Psoas muscle (tissue), 8 donors: Measurements from ENCODE around the gene SIPA1. TPM values are rescaled to one million over a fixed set of nuclear protein-coding genes. Genes with fewer than 3 reads are reported as not detected.
A peak's percentile ranks its signal among the peaks of the same experiment; 100 is the strongest.

Experiments
- ATAC-seq, 4 donors: fragments of 200-7000 bp; cut with Tn5 transposase; one replicate each; pipeline ENCODE4 v1.9.1; 2020; ENCODE audit warnings: moderate library complexity in 3 of 4, mild to moderate bottlenecking in 2 of 4
- DNase-seq, 2 donors: peaks; one replicate each; pipeline ENCODE4 v3.0.0-alpha.2; 2020
- H3K27ac ChIP-seq: fragments of 200-600 bp; one replicate; pipeline ENCODE4 v1.8.0; 2022
- H3K27me3 ChIP-seq, 3 donors: fragments of 200-600 bp in 1 of 3; one replicate each; pipeline versions ENCODE4 v1.6.1 to v1.8.0; 2013 to 2022; ENCODE audit warnings: low read length in 2 of 3, mild to moderate bottlenecking in 2 of 3, moderate library complexity in 1 of 3; ENCODE audit not compliant: insufficient read depth in 3 of 3
- H3K36me3 ChIP-seq, 2 donors: fragments of 200-600 bp in 1 of 2; one replicate each; pipeline versions ENCODE4 v1.6.1 to v1.8.0; 2013 to 2022; ENCODE audit warnings: low read depth in 1 of 2, mild to moderate bottlenecking in 1 of 2, moderate library complexity in 1 of 2; ENCODE audit not compliant: insufficient read depth in 1 of 2
- H3K4me1 ChIP-seq: fragments of 200-600 bp; one replicate; pipeline ENCODE4 v1.8.0; 2022
- H3K4me3 ChIP-seq: fragments of 200-600 bp; one replicate; pipeline ENCODE4 v1.8.0; 2022; ENCODE audit warnings: mild to moderate bottlenecking
- H3K9me3 ChIP-seq: fragments of 200-600 bp; one replicate; pipeline ENCODE4 v1.8.0; 2022
- WGBS, 3 donors: extraction: QIAGEN DNeasy Blood & Tissue Kit; methylation state at CpG; one replicate each; pipeline versions ENCODE4 v1.1.6 to v1.1.7; 2013; 5-methylcytosine and 5-hydroxymethylcytosine counted together
- intact Hi-C, 2 donors: fragments of 100-400 bp; cut with DNase I; formaldehyde crosslinking; loops; one replicate each; pipeline versions ENCODE4 v1.11.0 to v1.14.2; 2022
- polyA plus RNA-seq, 3 donors: library from polyadenylated mRNA; stranded (reverse); fragments of 200-250 nt; gene quantifications; one replicate each; pipeline ENCODE4 v1.2.3, GENCODE V29; 2013
- total RNA-seq, 4 donors: library from RNA; stranded (reverse); fragmentation: NEBNext Ultra II Directional in 2 of 4; extraction: Animal tissue kit (Norgen Biotek cat#: 25700) in 2 of 4; gene quantifications; one replicate each; pipeline versions ENCODE4 v1.2.1 to v1.2.4, GENCODE V29; 2021 to 2023
- TF ChIP-seq, protein P1 (sequence below): fragments of 200-600 bp; IDR thresholded peaks from one replicate; pipeline ENCODE4 v1.8.0; 2022; ENCODE audit warnings: antibody characterized with exemption
- donor health status: healthy with polysubstance abuse.
- donor health status: DM: no; HTN: no; CAD: no; lungs with moderate emphysema.
- donor health status: Bipolar disorder and iron deficiency.
- donor health status: healthy.
- donor health status: DM: yes; HTN: yes; CAD: no.
- donor health status: DM: no; HTN: no; CAD: no.
- donor health status: DM: no; HTN: no; CAD: no.
- donor health status: DM: yes; HTN: yes; CAD: no.

Gene SIPA1
- total and polyA plus RNA-seq, 7 donors = 7.9 to 17.4 (median 12.3) TPM

DNA sequence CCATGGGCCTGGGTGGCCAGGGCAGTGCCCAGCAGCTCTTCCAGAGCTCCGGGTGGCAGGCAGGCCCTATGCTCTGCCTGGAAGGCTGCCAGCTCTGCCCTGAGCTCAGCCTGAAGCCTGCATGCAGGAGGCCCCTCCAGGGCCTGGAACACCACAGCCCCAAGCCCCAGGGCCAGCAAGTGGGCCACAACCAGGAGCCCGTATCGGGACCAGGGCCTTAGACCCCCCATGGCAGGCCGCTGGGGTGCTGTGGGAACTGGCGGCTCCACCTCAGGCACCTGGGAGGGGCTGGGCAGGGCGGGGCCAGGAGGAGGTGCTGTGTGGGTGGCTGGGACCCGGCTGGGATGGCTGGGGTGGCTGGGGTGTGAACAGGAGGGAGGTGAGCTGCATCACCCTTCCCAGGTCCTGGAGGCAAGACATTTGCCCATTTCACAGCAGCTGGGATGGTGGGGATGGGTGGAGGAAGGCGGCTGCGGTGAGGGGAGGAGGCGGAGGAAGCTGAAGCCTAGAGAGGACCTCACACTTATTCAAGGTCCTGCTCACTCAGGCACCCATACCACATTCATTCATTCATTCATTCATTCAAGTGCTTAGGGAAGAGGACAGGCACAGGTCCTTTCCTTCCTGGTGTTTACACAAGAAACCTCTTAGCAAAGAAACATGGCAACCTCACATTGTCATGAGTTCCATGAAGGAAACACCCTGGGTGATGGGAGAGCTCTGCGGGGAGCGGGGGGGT is 42.2 kb upstream of the SIPA1 start, which contains the start of gene KCNK7:
Gene KCNK7, minus strand, starts transcription at position 258 of the 739 bp plus-strand sequence. Its CDS starts 28 bp downstream, at position 230.
- ATAC-seq = peak in 3 of 4 donors; percentile 2 to 9 (median 8)
- Histone ChIP-seq H3K4me1 (peaks cover 32% of the 10 kb centered on the region), H3K36me3 (peaks cover 4 to 58% of the 10 kb centered on the region in 2 donors), H3K4me3 (no peak within 1 kb of the TSS), H3K9me3 (no peaks in the 10 kb centered on the region), H3K27me3 (no peaks in the 10 kb centered on the region), H3K27ac (peak within 1 kb of the TSS; percentile 30)
- DNase-seq = peak in 1 of 2 donors; percentile 59
- 62 to 69% (median 67%) methylated on average over 12 of the region's 12 CpGs for WGBS, 3 donors
- TF ChIP-seq, protein P1, sequence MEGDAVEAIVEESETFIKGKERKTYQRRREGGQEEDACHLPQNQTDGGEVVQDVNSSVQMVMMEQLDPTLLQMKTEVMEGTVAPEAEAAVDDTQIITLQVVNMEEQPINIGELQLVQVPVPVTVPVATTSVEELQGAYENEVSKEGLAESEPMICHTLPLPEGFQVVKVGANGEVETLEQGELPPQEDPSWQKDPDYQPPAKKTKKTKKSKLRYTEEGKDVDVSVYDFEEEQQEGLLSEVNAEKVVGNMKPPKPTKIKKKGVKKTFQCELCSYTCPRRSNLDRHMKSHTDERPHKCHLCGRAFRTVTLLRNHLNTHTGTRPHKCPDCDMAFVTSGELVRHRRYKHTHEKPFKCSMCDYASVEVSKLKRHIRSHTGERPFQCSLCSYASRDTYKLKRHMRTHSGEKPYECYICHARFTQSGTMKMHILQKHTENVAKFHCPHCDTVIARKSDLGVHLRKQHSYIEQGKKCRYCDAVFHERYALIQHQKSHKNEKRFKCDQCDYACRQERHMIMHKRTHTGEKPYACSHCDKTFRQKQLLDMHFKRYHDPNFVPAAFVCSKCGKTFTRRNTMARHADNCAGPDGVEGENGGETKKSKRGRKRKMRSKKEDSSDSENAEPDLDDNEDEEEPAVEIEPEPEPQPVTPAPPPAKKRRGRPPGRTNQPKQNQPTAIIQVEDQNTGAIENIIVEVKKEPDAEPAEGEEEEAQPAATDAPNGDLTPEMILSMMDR = no peak
- intact Hi-C loops = no loop called here

DNA sequence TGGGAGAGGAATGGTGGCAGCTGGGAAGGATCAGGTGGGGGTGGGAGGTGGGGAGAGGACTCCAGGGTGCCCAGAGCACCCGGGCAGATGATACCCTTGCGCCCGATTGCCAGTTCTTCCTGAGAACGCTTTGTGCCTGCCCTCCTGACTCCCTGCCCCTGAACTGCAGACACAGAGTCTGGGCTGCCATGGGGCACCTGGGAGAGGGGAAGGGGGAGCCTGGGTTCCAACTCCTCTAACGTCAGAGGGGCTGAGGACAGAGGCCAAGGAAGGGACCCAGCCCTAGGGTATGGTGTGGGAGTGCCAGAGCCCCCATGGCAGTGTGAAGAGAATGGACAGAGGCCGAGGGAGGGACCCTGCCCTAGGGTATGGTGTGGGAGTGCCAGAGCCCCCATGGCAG is 41.4 kb upstream of the SIPA1 start:
- H3K4me3 ChIP-seq = no peak overlapping the region
- no peak overlapping the region for H3K27ac ChIP-seq
- H3K4me1 ChIP-seq = peaks cover 32% of the 10 kb centered on the region
- no peak for ATAC-seq
- TF ChIP-seq, protein P1 = no peak
- WGBS, 3 donors = 50 to 63% (median 61%) methylated on average over 4 to 6 of the region's 6 CpGs
- no peaks in the 10 kb centered on the region for H3K9me3 ChIP-seq
- H3K27me3 ChIP-seq = no peaks in the 10 kb centered on the region
- DNase-seq = no peak
- intact Hi-C loops = no loop called here
- H3K36me3 ChIP-seq = peaks cover 4 to 50% of the 10 kb centered on the region in 2 donors

DNA sequence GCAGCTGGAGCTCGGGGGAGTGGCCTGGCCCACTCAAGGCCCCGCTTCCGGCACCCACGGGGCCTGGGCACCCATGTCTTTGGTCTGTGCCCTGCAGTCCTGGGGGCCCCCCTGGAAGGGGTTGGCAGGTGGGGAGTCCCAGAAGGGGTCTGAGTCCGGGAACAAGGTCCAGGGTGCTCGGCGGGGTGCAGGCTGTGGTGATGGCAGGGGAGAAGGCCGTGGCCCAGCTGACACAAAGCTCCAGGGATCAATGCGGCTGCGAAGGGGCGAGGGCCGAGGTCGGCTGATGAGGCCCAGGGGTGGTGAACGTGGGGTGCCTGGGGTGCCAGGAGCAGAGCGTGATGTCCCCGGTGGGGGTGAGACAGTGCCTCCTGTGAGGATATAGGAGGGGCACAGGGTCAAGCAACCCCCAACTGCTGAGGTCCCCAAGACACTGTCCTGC is 39.6 kb upstream of the SIPA1 start:
- intact Hi-C loops = no loop called here
- WGBS, 3 donors = 84 to 88% (median 88%) methylated on average over 15 to 16 of the region's 16 CpGs
- ATAC-seq = no peak

GRCh38 chr11:65599216-65599954 is 38.5 kb upstream of the SIPA1 start:
- H3K27me3 ChIP-seq = no peaks in the 10 kb centered on the region
- H3K4me1 ChIP-seq = peaks cover 12% of the 10 kb centered on the region
- no peak for ATAC-seq
- intact Hi-C loops = no loop called here
- H3K27ac ChIP-seq = no peak overlapping the region
- no peak overlapping the region for H3K4me3 ChIP-seq
- TF ChIP-seq, protein P1 = no peak
- no peaks in the 10 kb centered on the region for H3K9me3 ChIP-seq
- peaks cover 2 to 47% of the 10 kb centered on the region in 2 donors for H3K36me3 ChIP-seq
- WGBS, 3 donors = 83 to 85% (median 85%) methylated on average over 47 to 49 of the region's 49 CpGs
- DNase-seq = no peak

More for the DNA sequence above, 39.6 kb upstream of the SIPA1 start:
- TF ChIP-seq, protein P1 = no peak
- H3K27ac ChIP-seq = no peak overlapping the region
- no peaks in the 10 kb centered on the region for H3K27me3 ChIP-seq
- H3K9me3 ChIP-seq = no peaks in the 10 kb centered on the region
- peaks cover 2 to 44% of the 10 kb centered on the region in 2 donors for H3K36me3 ChIP-seq
- no peak overlapping the region for H3K4me3 ChIP-seq
- H3K4me1 ChIP-seq = peaks cover 22% of the 10 kb centered on the region
- no peak for DNase-seq
